Aorta (tissue), 5 donors: Measurements from ENCODE around the gene DHX8. TPM values are rescaled to one million over a fixed set of nuclear protein-coding genes. Genes with fewer than 3 reads are reported as not detected.
"Not testable (repeated sequence)": the region's sequence is repeated elsewhere in the genome, so short reads cannot be mapped to it uniquely, and the experiment has no call there.

Source experiments
- ATAC-seq: fragments of 200-7000 bp; cut with Tn5 transposase; one replicate; pipeline ENCODE4 v1.9.1; 2022; ENCODE audit warnings: moderate library complexity; ENCODE audit not compliant: low FRiP score
- DNase-seq, 2 donors: peaks; one replicate each; pipeline ENCODE4 v3.0.0-alpha.2; 2020
- H3K27ac ChIP-seq, 2 donors: one replicate each; pipeline ENCODE4 v1.5.1; 2013; ENCODE audit warnings: low read length in 2 of 2, mild to moderate bottlenecking in 2 of 2, moderate library complexity in 2 of 2, control low read depth in 1 of 2, inconsistent platforms in 1 of 2, low read depth in 1 of 2
- H3K27me3 ChIP-seq, 2 donors: one replicate each; pipeline ENCODE4 v1.6.1; 2013; ENCODE audit warnings: control low read depth in 1 of 2, low read length in 1 of 2, mild to moderate bottlenecking in 1 of 2, moderate library complexity in 1 of 2; ENCODE audit not compliant: insufficient read depth in 2 of 2, control insufficient read depth in 1 of 2
- H3K36me3 ChIP-seq, 2 donors: one replicate each; pipeline ENCODE4 v1.6.1; 2013; ENCODE audit warnings: control low read depth in 1 of 2, low read length in 1 of 2, mild to moderate bottlenecking in 1 of 2; ENCODE audit not compliant: insufficient read depth in 2 of 2, control insufficient read depth in 1 of 2
- H3K4me1 ChIP-seq, 2 donors: one replicate each; pipeline ENCODE4 v1.6.1; 2013; ENCODE audit warnings: low read length in 2 of 2, control low read depth in 1 of 2, mild to moderate bottlenecking in 1 of 2, moderate library complexity in 1 of 2; ENCODE audit not compliant: insufficient read depth in 2 of 2, control insufficient read depth in 1 of 2
- H3K4me3 ChIP-seq, 2 donors: one replicate each; pipeline ENCODE4 v1.5.1; 2013; ENCODE audit warnings: low read length in 2 of 2, control low read depth in 1 of 2, mild to moderate bottlenecking in 1 of 2
- H3K9me3 ChIP-seq: one replicate; pipeline ENCODE4 v1.6.1; 2013; ENCODE audit warnings: mild to moderate bottlenecking, low read length; ENCODE audit not compliant: control insufficient read depth
- WGBS, 2 donors: extraction: QIAGEN DNeasy Blood & Tissue Kit; methylation state at CpG; one replicate each; pipeline ENCODE4 v1.1.7; 2013; 5-methylcytosine and 5-hydroxymethylcytosine counted together
- intact Hi-C, 2 donors: fragments of 100-400 bp; cut with DNase I; formaldehyde crosslinking; loops; one replicate each; pipeline versions ENCODE4 v1.14.2 to v1.15.0; 2022
- polyA plus RNA-seq, 2 donors: library from polyadenylated mRNA; stranded (reverse); fragments of 200-250 nt; gene quantifications; one replicate each; pipeline ENCODE4 v1.2.3, GENCODE V29; 2013
- total RNA-seq, 2 donors: library from RNA; stranded (reverse); fragmentation: NEBNext Ultra II Directional; extraction: Animal tissue kit (Norgen Biotek cat#: 25700); gene quantifications; one replicate each; pipeline ENCODE4 v1.2.1, GENCODE V29; 2021
- donor health status: healthy with polysubstance abuse.
- donor health status: Bipolar disorder and iron deficiency.
- donor health status: DM: no; HTN: no; CAD: no.
- donor health status: DM: no; HTN: no; CAD: no.
- donor health status: DM: yes; HTN: yes; CAD: no.

DHX8 gene
- total and polyA plus RNA-seq, 4 donors, result 7.1 to 45.3 (median 33.4) TPM

- ATAC-seq (peak; percentile 63), DNase-seq (no peak)
- intact Hi-C loops, result no loop called here
- Histone ChIP-seq H3K27me3 (no peaks in the 10 kb centered on the region), H3K27ac (no peak overlapping the region), H3K36me3 (no peaks in the 10 kb centered on the region), H3K4me3 (no peak overlapping the region), H3K4me1 (no peaks in the 10 kb centered on the region), H3K9me3 (no peaks in the 10 kb centered on the region)
- 59 to 63% methylated on average over 9 of the region's 9 CpGs for WGBS, 2 donors
Observed at GRCh38 chr17:43467981-43468581, 15.7 kb upstream of the DHX8 start.

GRCh38 chr17:43468691-43469139 lies 15.1 kb upstream of the DHX8 start:
- no peaks in the 10 kb centered on the region for H3K27me3 ChIP-seq
- no peaks in the 10 kb centered on the region for H3K9me3 ChIP-seq
- H3K4me3 ChIP-seq, result no peak overlapping the region
- H3K27ac ChIP-seq, result no peak overlapping the region
- WGBS, 2 donors, result 53 to 73% methylated on average over 4 of the region's 4 CpGs
- DNase-seq (no peak), ATAC-seq (no peak)
- intact Hi-C loops, result no loop called here
- no peaks in the 10 kb centered on the region for H3K4me1 ChIP-seq
- H3K36me3 ChIP-seq, result no peaks in the 10 kb centered on the region

- 82 to 85% methylated on average over 4 of the region's 4 CpGs for WGBS, 2 donors
- Histone ChIP-seq H3K4me1 (no peaks in the 10 kb centered on the region), H3K36me3 (no peaks in the 10 kb centered on the region), H3K27ac (no peak overlapping the region), H3K4me3 (no peak overlapping the region), H3K9me3 (no peaks in the 10 kb centered on the region), H3K27me3 (no peaks in the 10 kb centered on the region)
- intact Hi-C loops, result no loop called here
- no peak for DNase-seq
- no peak for ATAC-seq
Observed at GRCh38 chr17:43469145-43469544, 14.6 kb upstream of the DHX8 start.

- H3K9me3 ChIP-seq, result no peaks in the 10 kb centered on the region
- H3K4me3 ChIP-seq, result no peak overlapping the region
- WGBS, 2 donors, result 62 to 81% methylated on average over 2 of the region's 2 CpGs
- H3K36me3 ChIP-seq, result no peaks in the 10 kb centered on the region
- ATAC-seq (no peak), DNase-seq (no peak)
- H3K4me1 ChIP-seq, result no peaks in the 10 kb centered on the region
- no peaks in the 10 kb centered on the region for H3K27me3 ChIP-seq
- intact Hi-C loops, result no loop called here
- no peak overlapping the region for H3K27ac ChIP-seq
Observed at GRCh38 chr17:43471585-43472160, 12.1 kb upstream of the DHX8 start.

- intact Hi-C loops, result loop anchor here in 1 of 2 donors (5.0 kb wide), 1 partner anchor 43 kb away; no protein-coding TSS in a partner anchor
- Histone ChIP-seq H3K4me1 (no peaks in the 10 kb centered on the region), H3K27me3 (no peaks in the 10 kb centered on the region), H3K36me3 (no peaks in the 10 kb centered on the region), H3K9me3 (no peaks in the 10 kb centered on the region), H3K27ac (no peak overlapping the region), H3K4me3 (no peak overlapping the region)
- 88 to 93% methylated on average over 11 of the region's 11 CpGs for WGBS, 2 donors
- no peak for ATAC-seq
- DNase-seq, result no peak
Observed at GRCh38 chr17:43475494-43476089, 8.2 kb upstream of the DHX8 start.

GRCh38 chr17:43476306-43476705 lies 7.5 kb upstream of the DHX8 start:
- H3K27me3 ChIP-seq, H3K27ac ChIP-seq, H3K9me3 ChIP-seq, ATAC-seq, H3K4me1 ChIP-seq, DNase-seq, H3K4me3 ChIP-seq, H3K36me3 ChIP-seq: not testable (repeated sequence)
- intact Hi-C loops, result loop anchor here in 1 of 2 donors (5.0 kb wide), 1 partner anchor 44 kb away; no protein-coding TSS in a partner anchor
- 86 to 90% methylated on average over 9 of the region's 9 CpGs for WGBS, 2 donors

- no peaks in the 10 kb centered on the region for H3K4me1 ChIP-seq
- H3K27me3 ChIP-seq, result no peaks in the 10 kb centered on the region
- ATAC-seq, result no peak
- no peak overlapping the region for H3K4me3 ChIP-seq
- WGBS, 2 donors, result 50 to 57% methylated on average over 9 of the region's 9 CpGs
- intact Hi-C loops, result loop anchor here in 1 of 2 donors (5.0 kb wide), 1 partner anchor 46 kb away; no protein-coding TSS in a partner anchor
- H3K27ac ChIP-seq, result no peak overlapping the region
- H3K36me3 ChIP-seq, result no peaks in the 10 kb centered on the region
- H3K9me3 ChIP-seq, result no peaks in the 10 kb centered on the region
- DNase-seq, result no peak
Observed at GRCh38 chr17:43477832-43478634, 5.7 kb upstream of the DHX8 start.

- intact Hi-C loops, result loop anchor here in 1 of 2 donors (5.0 kb wide), 1 partner anchor 48 kb away; no protein-coding TSS in a partner anchor
- WGBS, 2 donors, result 92 to 94% methylated on average over 3 of the region's 3 CpGs
- Histone ChIP-seq H3K36me3 (no peaks in the 10 kb centered on the region), H3K27ac (no peak overlapping the region), H3K4me3 (no peak overlapping the region), H3K4me1 (peaks cover 0 to 2% of the 10 kb centered on the region in 2 donors), H3K9me3 (no peaks in the 10 kb centered on the region), H3K27me3 (no peaks in the 10 kb centered on the region)
- DNase-seq, result no peak
- no peak for ATAC-seq
Observed at GRCh38 chr17:43479948-43480347, 3.8 kb upstream of the DHX8 start.
